Natural killer cell (primary cell): ENCODE measurements around the gene DNMBP. TPM values are rescaled to one million over a fixed set of nuclear protein-coding genes. Genes with fewer than 3 reads are reported as not detected.

Source experiments
- ATAC-seq, 3 donors: fragments of 150-1000 bp in 2 of 3; fragments of 200-7000 bp in 1 of 3; cut with Tn5 transposase; 1 replicate in 1 of 3; 2 replicates in 2 of 3; pipeline ENCODE4 v1.10.0; 2021; ENCODE audit warnings: mild to moderate bottlenecking in 2 of 3, moderate library complexity in 2 of 3
- DNase-seq, 2 donors: peaks; one replicate each; pipeline versions ENCODE4 v3.0.0 to v3.0.0-alpha.2; 2013 to 2021; ENCODE audit warnings: mixed read lengths in 1 of 2
- H3K27ac ChIP-seq: one replicate; pipeline ENCODE4 v1.5.1; 2013; ENCODE audit warnings: mild to moderate bottlenecking, low read length
- H3K27me3 ChIP-seq: one replicate; pipeline ENCODE4 v1.6.1; 2013; ENCODE audit warnings: low read length; ENCODE audit not compliant: control insufficient read depth, insufficient read depth
- H3K36me3 ChIP-seq: one replicate; pipeline ENCODE4 v1.6.1; 2013; ENCODE audit warnings: low read length; ENCODE audit not compliant: control insufficient read depth, insufficient read depth
- H3K4me1 ChIP-seq: one replicate; pipeline ENCODE4 v1.6.1; 2013; ENCODE audit warnings: low read length; ENCODE audit not compliant: control insufficient read depth, insufficient read depth
- H3K4me3 ChIP-seq: one replicate; pipeline ENCODE4 v1.5.1; 2013; ENCODE audit warnings: low read length
- H3K9me3 ChIP-seq: one replicate; pipeline ENCODE4 v1.6.1; 2013; ENCODE audit warnings: low read length; ENCODE audit not compliant: control insufficient read depth, insufficient read depth
- H3K27ac Mint-ChIP-seq, 2 donors: one replicate each; pipeline ENCODE4 v1.8.0; 2022; ENCODE audit warnings: mild to moderate bottlenecking in 2 of 2, mixed read lengths in 2 of 2, moderate library complexity in 1 of 2
- H3K27me3 Mint-ChIP-seq, 2 donors: one replicate each; pipeline ENCODE4 v1.8.0; 2022; ENCODE audit warnings: low read depth in 2 of 2, mixed read lengths in 2 of 2
- H3K36me3 Mint-ChIP-seq: one replicate; pipeline ENCODE4 v1.8.0; 2022; ENCODE audit warnings: mixed read lengths
- H3K4me1 Mint-ChIP-seq, 2 donors: one replicate each; pipeline ENCODE4 v1.8.0; 2022; ENCODE audit warnings: mixed read lengths in 2 of 2
- H3K4me3 Mint-ChIP-seq: one replicate; pipeline ENCODE4 v1.8.0; 2022; ENCODE audit warnings: mild to moderate bottlenecking, moderate library complexity, mixed read lengths
- H3K9me3 Mint-ChIP-seq, 2 donors: one replicate each; pipeline ENCODE4 v1.8.0; 2022; ENCODE audit warnings: mixed read lengths in 2 of 2
- CTCF ChIP-seq: fragments of 200-600 bp; IDR thresholded peaks from one replicate; pipeline ENCODE4 v1.8.0; 2022; ENCODE audit warnings: antibody characterized with exemption
- WGBS: methylation state at CpG from one replicate; pipeline ENCODE4 v1.1.7; 2013; ENCODE audit warnings: missing lambda C conversion rate; ENCODE audit not compliant: insufficient coverage; 5-methylcytosine and 5-hydroxymethylcytosine counted together
- intact Hi-C: fragments of 100-400 bp; cut with micrococcal nuclease; formaldehyde crosslinking; loops from one replicate; pipeline ENCODE4 v1.14.2; 2022
- total RNA-seq, 4 donors: library from RNA; stranded (reverse); fragments of 120-200 nt in 1 of 4; gene quantifications; one replicate each; pipeline versions ENCODE4 v1.2.3 to v1.2.4, GENCODE V29; 2013 to 2022

Gene DNMBP
- total RNA-seq, 3 donors from 2014 or later (not counting 1 experiment from before 2014, with no cell fraction given): 13.8 to 15.4 (median 14.4) TPM

GRCh38 chr10:99921948-99922347 lies 87.8 kb downstream of the DNMBP start:
- peaks cover 4 to 9% of the 10 kb centered on the region in 2 donors for H3K4me1 Mint-ChIP-seq
- H3K27me3 ChIP-seq: no peaks in the 10 kb centered on the region
- DNase-seq (no peak), ATAC-seq (no peak)
- no peaks in the 10 kb centered on the region for H3K4me1 ChIP-seq
- no peak overlapping the region for H3K4me3 Mint-ChIP-seq
- no peaks in the 10 kb centered on the region for H3K9me3 Mint-ChIP-seq
- 56% methylated on average over 2 of the region's 2 CpGs for WGBS
- H3K27ac ChIP-seq: no peak overlapping the region
- no peak overlapping the region for H3K27ac Mint-ChIP-seq
- no peaks in the 10 kb centered on the region for H3K36me3 Mint-ChIP-seq
- no peak overlapping the region for H3K4me3 ChIP-seq
- no peaks in the 10 kb centered on the region for H3K36me3 ChIP-seq
- TF ChIP-seq CTCF: no peak
- H3K9me3 ChIP-seq: no peaks in the 10 kb centered on the region
- no peaks in the 10 kb centered on the region for H3K27me3 Mint-ChIP-seq
- intact Hi-C loops: no loop called here

- H3K36me3 Mint-ChIP-seq: no peaks in the 10 kb centered on the region
- no peak overlapping the region for H3K4me3 Mint-ChIP-seq
- no peak overlapping the region for H3K4me3 ChIP-seq
- no peak overlapping the region for H3K27ac ChIP-seq
- no peak for DNase-seq
- H3K27me3 ChIP-seq: no peaks in the 10 kb centered on the region
- H3K27me3 Mint-ChIP-seq: no peaks in the 10 kb centered on the region
- no peaks in the 10 kb centered on the region for H3K36me3 ChIP-seq
- no peaks in the 10 kb centered on the region for H3K9me3 Mint-ChIP-seq
- 95% methylated on average over 4 of the region's 4 CpGs for WGBS
- no peaks in the 10 kb centered on the region for H3K4me1 ChIP-seq
- no peak overlapping the region for H3K27ac Mint-ChIP-seq
- no peak for TF ChIP-seq CTCF
- no peaks in the 10 kb centered on the region for H3K9me3 ChIP-seq
- ATAC-seq: no peak
- peaks cover 4 to 9% of the 10 kb centered on the region in 2 donors for H3K4me1 Mint-ChIP-seq
- intact Hi-C loops: no loop called here
Measured at GRCh38 chr10:99920901-99921300, 88.8 kb downstream of the DNMBP start.

- H3K4me3 ChIP-seq: no peak overlapping the region
- ATAC-seq: no peak
- Mint-ChIP-seq H3K27me3 (no peaks in the 10 kb centered on the region), H3K4me3 (no peak overlapping the region), H3K36me3 (no peaks in the 10 kb centered on the region), H3K27ac (no peak overlapping the region), H3K4me1 (peaks cover 4 to 9% of the 10 kb centered on the region in 2 donors), H3K9me3 (no peaks in the 10 kb centered on the region)
- H3K27me3 ChIP-seq: no peaks in the 10 kb centered on the region
- H3K27ac ChIP-seq: no peak overlapping the region
- no peaks in the 10 kb centered on the region for H3K36me3 ChIP-seq
- WGBS: 94% methylated on average over 5 of the region's 5 CpGs
- H3K4me1 ChIP-seq: no peaks in the 10 kb centered on the region
- DNase-seq: no peak
- intact Hi-C loops: no loop called here
- TF ChIP-seq CTCF: no peak
- no peaks in the 10 kb centered on the region for H3K9me3 ChIP-seq
Measured at GRCh38 chr10:99920486-99920885, 89.3 kb downstream of the DNMBP start.

- no peak for TF ChIP-seq CTCF
- H3K27ac ChIP-seq: no peak overlapping the region
Measured at GRCh38 chr10:99917963-99918825, 91.6 kb downstream of the DNMBP start.

More at GRCh38 chr10:99917963-99918825, 91.6 kb downstream of the DNMBP start:
- H3K36me3 Mint-ChIP-seq: no peaks in the 10 kb centered on the region
- WGBS: 62% methylated on average over 10 of the region's 10 CpGs
- H3K36me3 ChIP-seq: no peaks in the 10 kb centered on the region
- peaks cover 0 to 4% of the 10 kb centered on the region in 2 donors for H3K4me1 Mint-ChIP-seq
- intact Hi-C loops: no loop called here
- H3K27me3 ChIP-seq: no peaks in the 10 kb centered on the region
- no peaks in the 10 kb centered on the region for H3K27me3 Mint-ChIP-seq
- H3K4me1 ChIP-seq: no peaks in the 10 kb centered on the region
- H3K9me3 ChIP-seq: no peaks in the 10 kb centered on the region
- ATAC-seq (no peak), DNase-seq (no peak)
- no peak overlapping the region for H3K4me3 Mint-ChIP-seq
- no peak overlapping the region for H3K4me3 ChIP-seq
- H3K9me3 Mint-ChIP-seq: no peaks in the 10 kb centered on the region
- no peak overlapping the region for H3K27ac Mint-ChIP-seq
